IPS-11a (cell line): ENCODE measurements around the gene ACTMAP.
"Not testable (repeated sequence)": the region's sequence is repeated elsewhere in the genome, so short reads cannot be mapped to it uniquely, and the experiment has no call there.

Source experiments
- H3K4me3 ChIP-seq: one replicate; pipeline ENCODE4 v1.5.1; 2013; ENCODE audit warnings: low read depth, low read length, control low read depth

ACTMAP gene

GRCh38 chr19:40750058-40750873, at the start of gene ACTMAP:
Gene ACTMAP (minus strand): TSS chr19:40750477. CDS start chr19:40749803, 674 bp downstream.
- peak within 1 kb of the TSS; percentile 74 for H3K4me3 ChIP-seq

- H3K4me3 ChIP-seq, result peak overlapping the region; percentile 79
Measured at GRCh38 chr19:40799558-40800338, 49.5 kb upstream of the ACTMAP start.

- H3K4me3 ChIP-seq, result peak within 1 kb of the TSS; percentile 79
Measured at GRCh38 chr19:40798683-40799557, 48.6 kb upstream of the ACTMAP start, which contains the start of gene EGLN2. Gene EGLN2 (plus strand): TSS chr19:40799191. CDS start chr19:40800573, 1,382 bp downstream.

- H3K4me3 ChIP-seq, result peak overlapping the region; percentile 66
Measured at GRCh38 chr19:40797963-40798682, 47.8 kb upstream of the ACTMAP start.

GRCh38 chr19:40797166-40797962, 47.1 kb upstream of the ACTMAP start:
- H3K4me3 ChIP-seq, result no peak overlapping the region

GRCh38 chr19:40791996-40792395, 41.7 kb upstream of the ACTMAP start:
- no peak overlapping the region for H3K4me3 ChIP-seq

- no peak overlapping the region for H3K4me3 ChIP-seq
Measured at GRCh38 chr19:40791349-40791748, 41.1 kb upstream of the ACTMAP start.

GRCh38 chr19:40786060-40787037, 36.1 kb upstream of the ACTMAP start:
- no peak overlapping the region for H3K4me3 ChIP-seq

GRCh38 chr19:40785526-40785925, 35.2 kb upstream of the ACTMAP start:
- H3K4me3 ChIP-seq, result no peak overlapping the region

GRCh38 chr19:40784146-40784545, 33.9 kb upstream of the ACTMAP start:
- not testable (repeated sequence) for H3K4me3 ChIP-seq

- H3K4me3 ChIP-seq, result no peak overlapping the region
Measured at GRCh38 chr19:40783711-40784110, 33.4 kb upstream of the ACTMAP start.

GRCh38 chr19:40781140-40781539, 30.9 kb upstream of the ACTMAP start:
- H3K4me3 ChIP-seq, result no peak overlapping the region

- no peak overlapping the region for H3K4me3 ChIP-seq
Measured at GRCh38 chr19:40780582-40780981, 30.3 kb upstream of the ACTMAP start.

GRCh38 chr19:40778706-40779284, 28.5 kb upstream of the ACTMAP start:
- H3K4me3 ChIP-seq, result peak overlapping the region; percentile 77

GRCh38 chr19:40777937-40778705, 27.8 kb upstream of the ACTMAP start, which contains the start of gene RAB4B:
Gene RAB4B (plus strand): TSS chr19:40778247. CDS start chr19:40778376, 129 bp downstream.
- H3K4me3 ChIP-seq, result peak within 1 kb of the TSS; percentile 77

GRCh38 chr19:40777645-40777936, 27.3 kb upstream of the ACTMAP start:
- H3K4me3 ChIP-seq, result peak overlapping the region; percentile 46

GRCh38 chr19:40776932-40777644, 26.8 kb upstream of the ACTMAP start:
- peak overlapping the region; percentile 46 for H3K4me3 ChIP-seq
